WTC11 (cell line): ENCODE results near the gene PRKCSH.

Experiments used
- CTCF ChIP-seq: fragments of 200-600 bp; IDR thresholded peaks from 2 replicates; pipeline ENCODE4 v1.8.0; 2022; ENCODE audit warnings: antibody characterized with exemption
- NFYB ChIP-seq: sonication (generic); formaldehyde crosslinking; conservative IDR thresholded peaks from 2 replicates; pipeline ENCODE4 v1.8.0; 2022; ENCODE audit warnings: low read depth, missing genetic modification reagents
- NR2C2 ChIP-seq: sonication (generic); formaldehyde crosslinking; IDR thresholded peaks from 2 replicates; pipeline ENCODE4 v1.8.0; 2022; ENCODE audit warnings: mild to moderate bottlenecking, missing genetic modification reagents
- TCF7 ChIP-seq: sonication (generic); formaldehyde crosslinking; IDR thresholded peaks from 2 replicates; pipeline ENCODE4 v1.8.0; 2022; ENCODE audit warnings: mild to moderate bottlenecking, low read depth, missing genetic modification reagents, moderate library complexity
- ZNF263 ChIP-seq: sonication (generic); formaldehyde crosslinking; IDR thresholded peaks from 2 replicates; pipeline ENCODE4 v1.8.1; 2022; ENCODE audit warnings: low read depth, mild to moderate bottlenecking, moderate library complexity, missing genetic modification reagents

GRCh38 chr19:11397089-11397610 lies 38.3 kb upstream of the PRKCSH start:
- no peak for TF ChIP-seq CTCF
- no peak for TF ChIP-seq TCF7 (CRISPR knock-in tag)
- TF ChIP-seq NFYB (CRISPR knock-in tag): no peak
- TF ChIP-seq NR2C2 (CRISPR knock-in tag): no peak
- no peak for TF ChIP-seq ZNF263 (CRISPR knock-in tag)
